ENCODE results near the gene ZNF197.
A peak's percentile ranks its signal among the peaks of the same experiment; 100 is the strongest.
"Not testable (repeated sequence)": the region's sequence is repeated elsewhere in the genome, so short reads cannot be mapped to it uniquely, and the experiment has no call there.

The ZNF197 gene

DNA sequence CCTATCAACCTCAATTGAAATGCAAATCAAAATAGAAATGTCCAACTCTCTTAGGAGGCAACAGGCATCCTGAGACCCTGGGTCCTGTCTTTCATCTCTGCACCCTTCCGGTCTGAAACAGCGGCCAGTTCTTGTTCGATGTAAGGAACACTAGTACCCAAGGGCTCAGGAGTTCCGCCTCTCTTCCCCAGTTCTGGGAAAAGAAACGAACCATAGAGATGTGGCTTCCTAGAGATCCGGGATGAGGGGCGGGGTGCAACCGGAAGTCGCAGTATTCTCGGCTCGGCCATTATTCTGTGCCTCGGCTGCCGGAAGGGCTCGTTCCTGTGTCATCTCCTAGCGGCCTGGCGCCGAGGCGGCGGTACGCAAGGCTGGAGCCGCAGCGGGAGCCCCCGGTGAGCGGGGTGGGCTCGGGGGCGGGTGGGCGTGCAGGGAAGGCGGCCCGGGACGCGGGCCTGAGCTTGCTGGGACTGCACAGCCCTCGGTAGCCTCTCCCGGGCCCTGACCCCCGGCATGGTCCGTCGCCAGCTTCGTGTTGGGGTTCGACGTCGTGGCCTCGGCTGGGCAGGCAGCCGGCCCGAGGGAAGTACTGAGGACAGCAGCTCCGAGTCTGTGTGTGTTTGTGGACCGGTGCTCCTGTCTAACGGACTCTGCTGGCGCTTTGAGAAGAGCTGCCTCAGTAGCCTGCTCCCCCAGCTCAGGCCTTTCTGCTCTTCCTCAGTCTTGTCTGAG, at the start of gene ZNF197:
TSS of gene ZNF197 (plus strand) at position 288 of the 732 bp plus-strand sequence. CDS start 4,119 bp downstream, outside the sequence.
- TF ChIP-seq TOX (CRISPR knock-in tag; IDR thresholded peaks at IDR 0.05; ENCODE audit: borderline replicate concordance), result no peak
- TF ChIP-seq OSR1 (CRISPR knock-in tag; IDR thresholded peaks at IDR 0.05), result no peak
- no peak for TF ChIP-seq ARNTL (CRISPR knock-in tag; IDR thresholded peaks at IDR 0.05; ENCODE audit: borderline replicate concordance, low read depth)
- TF ChIP-seq, protein P1, sequence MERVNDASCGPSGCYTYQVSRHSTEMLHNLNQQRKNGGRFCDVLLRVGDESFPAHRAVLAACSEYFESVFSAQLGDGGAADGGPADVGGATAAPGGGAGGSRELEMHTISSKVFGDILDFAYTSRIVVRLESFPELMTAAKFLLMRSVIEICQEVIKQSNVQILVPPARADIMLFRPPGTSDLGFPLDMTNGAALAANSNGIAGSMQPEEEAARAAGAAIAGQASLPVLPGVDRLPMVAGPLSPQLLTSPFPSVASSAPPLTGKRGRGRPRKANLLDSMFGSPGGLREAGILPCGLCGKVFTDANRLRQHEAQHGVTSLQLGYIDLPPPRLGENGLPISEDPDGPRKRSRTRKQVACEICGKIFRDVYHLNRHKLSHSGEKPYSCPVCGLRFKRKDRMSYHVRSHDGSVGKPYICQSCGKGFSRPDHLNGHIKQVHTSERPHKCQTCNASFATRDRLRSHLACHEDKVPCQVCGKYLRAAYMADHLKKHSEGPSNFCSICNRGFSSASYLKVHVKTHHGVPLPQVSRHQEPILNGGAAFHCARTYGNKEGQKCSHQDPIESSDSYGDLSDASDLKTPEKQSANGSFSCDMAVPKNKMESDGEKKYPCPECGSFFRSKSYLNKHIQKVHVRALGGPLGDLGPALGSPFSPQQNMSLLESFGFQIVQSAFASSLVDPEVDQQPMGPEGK (CRISPR knock-in tag; IDR thresholded peaks at IDR 0.05; ENCODE audit: borderline replicate concordance), result no peak
- peak; percentile 99 for ATAC-seq

DNA sequence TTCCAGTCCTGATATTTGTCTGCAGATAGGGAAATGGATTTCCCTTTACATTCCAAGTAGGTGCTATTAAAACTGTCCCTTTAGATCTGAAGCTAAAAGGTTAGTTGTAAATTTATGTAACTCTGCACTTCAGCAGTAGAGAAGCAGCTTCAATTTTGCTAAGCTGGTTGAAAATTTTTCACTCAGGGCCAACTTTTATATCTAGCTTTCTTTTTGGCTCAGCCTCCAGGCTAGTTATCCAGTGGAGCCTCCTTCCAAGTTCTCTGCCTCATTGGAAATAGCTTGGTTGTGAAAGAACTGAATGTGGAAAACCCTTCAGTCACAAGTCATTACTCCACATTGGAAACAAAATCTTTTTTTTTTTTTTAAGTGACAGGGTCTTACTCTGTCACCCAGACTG, 48.2 kb upstream of the ZNF197 start:
- no peak for ATAC-seq
- TF ChIP-seq ZNF565 (CRISPR knock-in tag; conservative IDR thresholded peaks at IDR 0.05; ENCODE audit: low read depth), result no peak
- TF ChIP-seq ZNF8 (CRISPR knock-in tag; IDR thresholded peaks at IDR 0.05), result no peak

DNA sequence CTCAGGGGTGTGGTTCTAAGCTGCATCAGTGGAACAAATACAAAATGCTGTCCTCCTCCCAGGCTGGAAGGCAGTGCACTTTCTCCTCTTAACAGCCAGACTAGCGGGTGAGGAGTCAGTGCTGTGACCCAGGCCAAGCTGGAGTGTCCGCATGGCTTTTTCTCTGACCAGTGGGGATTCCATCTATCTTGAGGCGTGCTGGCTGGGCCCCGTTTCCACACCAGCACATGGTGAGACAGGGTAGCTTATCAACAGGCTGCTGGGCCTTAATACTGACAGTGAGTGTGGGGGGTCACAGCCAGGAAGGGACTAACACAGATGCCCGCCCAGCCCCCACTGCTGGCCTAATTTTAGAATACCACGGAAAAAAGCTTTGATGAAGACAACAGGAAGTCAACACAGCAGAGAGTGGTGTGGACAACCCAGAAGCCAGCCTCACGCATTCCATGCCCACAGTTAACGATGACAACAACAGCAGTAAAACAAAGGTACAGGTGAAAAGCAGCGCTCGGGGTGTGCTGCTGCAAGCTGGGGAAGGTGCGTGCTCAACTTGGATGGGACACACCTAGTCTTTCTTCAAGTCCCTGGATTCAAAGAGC, 47.4 kb upstream of the ZNF197 start:
- not testable (repeated sequence) for ATAC-seq

DNA sequence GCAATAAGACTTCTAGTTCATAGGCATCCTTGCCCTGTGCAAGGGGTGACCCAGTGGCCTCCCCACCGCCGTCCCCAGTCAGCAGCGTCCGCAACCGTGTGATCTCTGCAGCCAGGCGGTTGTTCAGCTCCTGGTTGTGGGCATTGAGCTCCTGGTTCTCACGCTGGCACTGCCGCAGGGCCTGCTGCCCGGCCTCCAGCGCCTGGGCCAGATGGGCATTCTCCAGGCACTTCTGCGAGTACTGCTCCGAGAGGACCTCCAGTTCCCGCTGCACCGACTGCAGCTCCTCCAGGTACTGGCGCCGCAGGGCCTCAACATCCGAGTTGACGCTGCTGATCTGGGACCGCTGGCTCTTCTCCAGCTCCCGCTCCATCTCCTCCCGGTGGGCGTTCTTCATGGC, 46.5 kb upstream of the ZNF197 start:
- not testable (repeated sequence) for ATAC-seq

DNA sequence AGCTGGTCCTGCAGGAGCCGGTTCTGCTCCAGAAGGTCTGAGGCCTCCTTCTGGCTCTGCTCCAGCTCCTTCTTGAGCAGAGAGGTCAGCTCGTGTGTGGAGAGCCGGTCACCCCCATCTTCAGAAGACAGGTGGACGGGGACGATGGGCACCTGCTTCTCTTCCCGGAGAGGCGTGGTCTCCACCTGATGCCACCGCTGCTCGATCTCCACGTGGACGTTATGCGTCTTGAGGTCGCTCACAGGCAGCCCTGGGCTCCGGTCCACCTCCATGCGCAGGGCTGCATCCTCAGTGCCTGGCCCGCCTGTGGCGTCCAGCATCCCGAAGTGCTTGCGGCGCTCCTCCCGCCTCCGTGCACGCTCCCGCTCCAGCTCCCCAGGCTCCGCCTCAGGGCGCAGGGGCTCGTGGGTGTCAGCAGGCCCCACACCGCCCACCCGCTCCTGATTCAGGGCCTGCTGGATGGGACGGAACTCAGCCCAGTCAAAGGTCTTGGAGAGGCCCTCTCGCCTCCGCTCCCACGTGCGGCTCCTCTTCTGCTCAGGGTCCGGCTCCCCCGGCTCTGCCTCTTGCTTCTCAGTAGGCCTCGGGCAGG, 45.8 kb upstream of the ZNF197 start:
- not testable (repeated sequence) for ATAC-seq

DNA sequence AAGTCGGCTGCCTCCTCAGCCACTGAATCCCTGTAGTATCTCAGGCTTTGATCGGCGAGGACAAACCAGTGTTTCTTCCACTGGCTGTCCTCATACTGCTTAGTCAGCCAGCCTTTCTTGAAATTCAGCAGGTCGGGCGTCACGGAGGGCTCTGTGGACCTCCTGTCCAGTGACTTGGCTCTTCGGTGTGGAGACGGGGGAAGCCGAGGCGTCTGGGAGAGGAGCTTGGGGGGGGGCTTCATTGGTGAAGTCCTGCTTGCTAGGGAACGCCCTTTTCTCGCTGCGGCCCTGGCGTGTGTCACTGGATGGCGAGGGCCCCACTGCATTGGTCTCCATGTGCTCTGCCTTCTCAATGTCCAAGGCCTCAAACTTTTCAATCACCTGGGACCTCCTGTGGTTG, 45.1 kb upstream of the ZNF197 start:
- not testable (repeated sequence) for ATAC-seq

DNA sequence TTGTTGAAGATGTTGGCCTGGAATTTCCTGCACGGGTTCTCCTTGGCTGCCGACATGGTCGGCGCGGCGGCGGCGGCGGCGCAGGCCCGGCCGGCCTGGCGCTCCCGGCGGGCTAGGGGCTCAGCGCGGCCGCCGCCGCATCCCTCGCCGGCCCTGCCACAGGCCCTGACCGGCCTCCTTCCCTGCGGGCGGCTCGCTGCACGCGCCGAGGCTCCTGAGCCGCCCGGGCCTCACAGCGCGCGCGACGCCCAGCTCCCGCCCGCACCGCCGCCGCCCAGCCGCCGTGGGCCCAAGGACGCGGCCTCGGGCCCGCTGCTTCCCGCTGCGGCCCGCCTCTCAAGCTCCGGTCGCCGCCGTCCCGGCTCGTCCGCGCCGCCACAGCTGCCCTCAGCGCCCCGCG, 43.9 kb upstream of the ZNF197 start:
- ATAC-seq, result not testable (repeated sequence)

DNA sequence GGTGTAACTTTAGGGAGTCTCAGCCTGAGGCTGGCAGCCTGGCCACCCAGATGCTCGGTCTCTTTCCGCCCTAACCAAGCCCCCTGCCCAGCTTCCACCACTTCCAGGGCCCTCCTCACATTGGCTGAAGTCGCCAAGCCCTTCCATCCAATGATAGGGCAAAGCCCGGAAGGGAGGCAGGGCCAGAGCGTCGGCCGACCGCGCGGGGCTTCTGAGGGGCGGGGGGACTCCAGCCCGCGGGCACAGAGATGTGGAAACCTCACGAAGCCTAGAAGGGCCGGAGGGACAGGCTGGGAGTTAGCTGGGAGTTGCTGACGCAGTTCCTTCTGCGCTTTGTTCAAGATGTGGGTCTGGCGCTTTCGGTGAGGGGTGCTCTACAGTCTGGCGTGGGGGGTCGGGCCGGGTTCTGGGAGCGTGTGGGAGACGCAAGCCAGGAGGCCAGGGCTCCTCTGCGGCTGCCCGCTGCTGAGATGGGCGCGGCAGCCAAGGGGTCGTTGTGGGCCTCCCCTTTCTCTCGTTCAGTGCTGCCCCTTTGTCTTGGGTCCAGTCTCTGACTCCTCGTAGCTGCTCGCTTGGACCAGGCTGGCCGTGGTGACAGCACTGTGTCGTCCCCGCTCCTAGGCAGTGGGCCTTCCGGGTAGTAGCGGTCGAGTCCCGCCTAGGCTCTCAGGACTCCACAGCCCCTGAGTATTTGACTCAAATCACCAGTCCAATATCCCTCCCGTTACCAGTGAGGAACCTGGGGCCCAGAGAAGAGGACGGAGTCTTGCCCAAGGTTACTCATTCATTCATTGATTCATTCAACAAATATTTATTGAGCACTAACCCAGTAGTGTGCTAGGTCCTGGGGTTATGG, 40.0 kb upstream of the ZNF197 start, which contains the start of gene ZNF660:
TSS of gene ZNF660 (plus strand) at position 319 of the 856 bp plus-strand sequence. CDS start 9,230 bp downstream, outside the sequence.
- ATAC-seq, result peak; percentile 98
- TF ChIP-seq ZC3H10 (CRISPR knock-in tag; IDR thresholded peaks at IDR 0.05), result no peak
- TF ChIP-seq, protein P2, sequence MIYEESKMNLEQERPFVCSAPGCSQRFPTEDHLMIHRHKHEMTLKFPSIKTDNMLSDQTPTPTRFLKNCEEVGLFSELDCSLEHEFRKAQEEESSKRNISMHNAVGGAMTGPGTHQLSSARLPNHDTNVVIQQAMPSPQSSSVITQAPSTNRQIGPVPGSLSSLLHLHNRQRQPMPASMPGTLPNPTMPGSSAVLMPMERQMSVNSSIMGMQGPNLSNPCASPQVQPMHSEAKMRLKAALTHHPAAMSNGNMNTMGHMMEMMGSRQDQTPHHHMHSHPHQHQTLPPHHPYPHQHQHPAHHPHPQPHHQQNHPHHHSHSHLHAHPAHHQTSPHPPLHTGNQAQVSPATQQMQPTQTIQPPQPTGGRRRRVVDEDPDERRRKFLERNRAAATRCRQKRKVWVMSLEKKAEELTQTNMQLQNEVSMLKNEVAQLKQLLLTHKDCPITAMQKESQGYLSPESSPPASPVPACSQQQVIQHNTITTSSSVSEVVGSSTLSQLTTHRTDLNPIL (CRISPR knock-in tag; IDR thresholded peaks at IDR 0.05; ENCODE audit: low read depth), result no peak

DNA sequence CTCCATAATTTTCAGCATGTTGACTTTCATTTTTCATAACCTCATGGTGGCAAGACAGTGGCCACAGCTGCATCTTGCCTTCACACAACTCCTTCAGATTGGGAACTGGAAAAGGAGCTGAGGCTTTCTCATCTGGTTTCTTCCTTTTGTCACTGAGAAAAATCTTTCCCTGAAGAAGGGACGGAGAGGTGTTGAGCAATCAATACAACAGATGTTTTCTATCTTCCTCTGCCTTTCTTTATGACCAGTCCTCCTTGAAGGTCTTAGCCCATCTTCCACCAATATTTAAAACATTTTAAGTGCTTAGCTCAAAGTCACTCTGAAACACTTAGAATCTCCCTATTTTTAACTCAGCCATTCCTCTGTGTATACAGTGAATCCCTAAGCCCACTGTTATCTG, 28.2 kb upstream of the ZNF197 start:
- no peak for ATAC-seq
- TF ChIP-seq, protein P1 (CRISPR knock-in tag; IDR thresholded peaks at IDR 0.05; ENCODE audit: borderline replicate concordance), result no peak
- TF ChIP-seq ISL1 (CRISPR knock-in tag; IDR thresholded peaks at IDR 0.05) (no peak), SNAI2 (CRISPR knock-in tag; IDR thresholded peaks at IDR 0.05) (no peak)
- TF ChIP-seq, protein P3, sequence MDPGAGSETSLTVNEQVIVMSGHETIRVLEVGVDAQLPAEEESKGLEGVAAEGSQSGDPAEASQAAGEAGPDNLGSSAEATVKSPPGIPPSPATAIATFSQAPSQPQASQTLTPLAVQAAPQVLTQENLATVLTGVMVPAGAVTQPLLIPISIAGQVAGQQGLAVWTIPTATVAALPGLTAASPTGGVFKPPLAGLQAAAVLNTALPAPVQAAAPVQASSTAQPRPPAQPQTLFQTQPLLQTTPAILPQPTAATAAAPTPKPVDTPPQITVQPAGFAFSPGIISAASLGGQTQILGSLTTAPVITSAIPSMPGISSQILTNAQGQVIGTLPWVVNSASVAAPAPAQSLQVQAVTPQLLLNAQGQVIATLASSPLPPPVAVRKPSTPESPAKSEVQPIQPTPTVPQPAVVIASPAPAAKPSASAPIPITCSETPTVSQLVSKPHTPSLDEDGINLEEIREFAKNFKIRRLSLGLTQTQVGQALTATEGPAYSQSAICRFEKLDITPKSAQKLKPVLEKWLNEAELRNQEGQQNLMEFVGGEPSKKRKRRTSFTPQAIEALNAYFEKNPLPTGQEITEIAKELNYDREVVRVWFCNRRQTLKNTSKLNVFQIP (CRISPR knock-in tag; IDR thresholded peaks at IDR 0.05; ENCODE audit: borderline replicate concordance, low read depth), result no peak

All from SK-N-SH treated with all-trans-retinoic acid at 6 μM for 48 hours (cell line).